ENCODE data around the gene BMAL1. TPM values are rescaled to one million over a fixed set of nuclear protein-coding genes. Genes with fewer than 3 reads are reported as not detected.

The BMAL1 gene
- total and polyA plus RNA-seq, 2 of the 8 experiments (the other 6 are each of a cell fraction or from before 2014, with no cell fraction given), result 6.8 to 6.9 TPM

DNA sequence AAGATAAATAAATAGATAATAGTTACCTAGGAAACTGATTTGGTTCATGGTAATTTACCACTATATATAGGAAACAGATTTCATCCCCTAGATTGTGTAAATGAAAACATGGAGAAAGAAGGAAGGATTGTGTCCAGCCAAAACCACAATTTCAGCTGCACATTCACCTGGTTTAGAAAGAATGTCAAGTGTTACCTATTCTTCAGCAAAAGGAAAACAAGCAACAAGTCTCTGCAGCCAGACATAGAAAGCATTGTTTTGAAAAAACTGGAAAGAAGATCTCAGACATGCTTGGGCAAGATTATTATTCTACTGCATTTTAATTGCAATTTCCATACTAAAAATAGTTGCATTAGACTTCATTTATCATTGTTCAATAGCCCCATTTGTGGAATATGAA lies 8.8 kb upstream of the BMAL1 start:
- no peak overlapping the region for H4K91ac ChIP-seq (replicated peaks; ENCODE audit: insufficient read length, low read length)
- H3K9ac ChIP-seq (replicated peaks in 1 of 4; ENCODE audit: extremely low read depth in 1 of 4, low read depth in 3 of 4, low read length in 3 of 4), result no peak overlapping the region
- POLR2A ChIA-PET (ENCODE audit: partially characterized antibody), result no interaction called here
- no peak overlapping the region for H3K27ac ChIP-seq (ENCODE audit: low read depth, low read length)
- no peak overlapping the region for H2AK5ac ChIP-seq (ENCODE audit: low read depth, low read length)
- no peaks in the 10 kb centered on the region; a peak in 1 of 7 replicates for H3K27me3 ChIP-seq (replicated peaks in 1 of 4; ENCODE audit: control insufficient read depth in 3 of 4, extremely low read depth in 1 of 4, insufficient read depth in 3 of 4, low read length in 3 of 4)
- H3K79me2 ChIP-seq (ENCODE audit: control insufficient read depth in 1 of 2, insufficient read depth in 2 of 2, low read length in 2 of 2), result no peaks in the 10 kb centered on the region
- no peak for FAIRE-seq
- H3K23ac ChIP-seq (ENCODE audit: insufficient read length), result no peak overlapping the region
- no peak overlapping the region for H2BK15ac ChIP-seq (ENCODE audit: low read length)
- H3K4me3 ChIP-seq (ENCODE audit: extremely low read depth in 1 of 4, insufficient read depth in 2 of 4, low read depth in 3 of 4, low read length in 4 of 4), result no peak overlapping the region
- TF ChIP-seq KDM1A (IDR thresholded peaks at IDR 0.05; ENCODE audit: borderline replicate concordance, low read length), result no peak
- TF ChIP-seq JUN (IDR thresholded peaks at IDR 0.05; ENCODE audit: low read depth, low read length), result no peak
- no peak for TF ChIP-seq FOSL1 (IDR thresholded peaks at IDR 0.05; ENCODE audit: insufficient read depth, low read depth, low read length)
- H4K20me1 ChIP-seq (replicated peaks in 1 of 2; ENCODE audit: control insufficient read depth in 1 of 2, insufficient read depth in 2 of 2, low read length in 2 of 2), result no peaks in the 10 kb centered on the region
- no peak overlapping the region for H2BK12ac ChIP-seq (ENCODE audit: low read depth, low read length)
- H4K5ac ChIP-seq (ENCODE audit: insufficient read length, low read depth, low read length), result no peak overlapping the region
- H2BK120ac ChIP-seq (replicated peaks; ENCODE audit: low read depth, low read length), result no peak overlapping the region
- CTCF ChIA-PET (ENCODE audit: partially characterized antibody), result interaction anchor here (1.1 to 1.5 kb wide), 2 partner anchors 14 to 29 kb away, joined by 4 read pairs; no protein-coding TSS in a partner anchor
- H3K79me1 ChIP-seq (ENCODE audit: low read depth, low read length), result no peaks in the 10 kb centered on the region
- H2AFZ ChIP-seq (ENCODE audit: low read length), result no peak overlapping the region
- H3K4ac ChIP-seq (replicated peaks; ENCODE audit: insufficient read length, low read depth, low read length), result no peak overlapping the region
- H3K23me2 ChIP-seq (ENCODE audit: low read depth, low read length), result no peaks in the 10 kb centered on the region
- H3K18ac ChIP-seq (ENCODE audit: extremely low read depth, low read length), result no peak overlapping the region
- H3K4me1 ChIP-seq (replicated peaks in 1 of 4; ENCODE audit: control insufficient read depth in 3 of 4, insufficient read depth in 4 of 4, low read length in 3 of 4), result no peaks in the 10 kb centered on the region
- H3K4me2 ChIP-seq (ENCODE audit: insufficient read depth in 1 of 2, low read depth in 2 of 2, low read length in 2 of 2), result no peak overlapping the region
- no peaks in the 10 kb centered on the region for H3K9me3 ChIP-seq (ENCODE audit: insufficient read depth in 2 of 2, low read depth in 1 of 2, low read length in 1 of 2)
- H2BK5ac ChIP-seq (ENCODE audit: low read depth, low read length), result no peak overlapping the region
- H3K36me3 ChIP-seq (ENCODE audit: control insufficient read depth in 2 of 4, insufficient read depth in 4 of 4, low read length in 3 of 4), result no peaks in the 10 kb centered on the region
- no peak overlapping the region for H4K8ac ChIP-seq (ENCODE audit: extremely low read depth, insufficient read depth, low read length)
- H3K14ac ChIP-seq (ENCODE audit: insufficient read length), result no peak overlapping the region
- no peak for DNase-seq (ENCODE audit: low read depth in 1 of 2, low spot score in 2 of 2)
- H3K56ac ChIP-seq (replicated peaks; ENCODE audit: insufficient read length, low read depth, low read length), result no peak overlapping the region
- no peak overlapping the region for H2BK20ac ChIP-seq (ENCODE audit: low read length)

All from H1 (cell line).